Astrocyte of the cerebellum (primary cell): Measurements from ENCODE around the gene POC1B.

Source experiments
- DNase-seq: peaks from one replicate; pipeline ENCODE4 v3.0.0-alpha.2; 2011; ENCODE audit warnings: low read depth
- H3K4me3 ChIP-seq: 2 replicates; pipeline ENCODE4 v1.5.1; 2011; ENCODE audit warnings: mild to moderate bottlenecking, low read depth, low read length, moderate library complexity
- CTCF ChIP-seq: IDR thresholded peaks from 2 replicates; pipeline ENCODE4 v1.5.1; 2012; ENCODE audit warnings: low read length, low read depth, moderate library complexity, mild to moderate bottlenecking; ENCODE audit errors: missing control alignments
- in situ Hi-C: cut with HindIII; loops from 2 replicates; pipeline ENCODE4 v1.10.0; 2017; ENCODE audit warnings: low sequenced_read_pairs

Gene POC1B

GRCh38 chr12:89516633-89517032, 9.2 kb downstream of the POC1B start:
- H3K4me3 ChIP-seq = no peak overlapping the region
- in situ Hi-C loops = no loop called here
- DNase-seq = no peak
- TF ChIP-seq CTCF = no peak

GRCh38 chr12:89514751-89515150, 11.1 kb downstream of the POC1B start:
- no peak for TF ChIP-seq CTCF
- DNase-seq = no peak
- in situ Hi-C loops = no loop called here
- no peak overlapping the region for H3K4me3 ChIP-seq

GRCh38 chr12:89513544-89513943, 12.3 kb downstream of the POC1B start:
- H3K4me3 ChIP-seq = no peak overlapping the region
- in situ Hi-C loops = no loop called here
- TF ChIP-seq CTCF = no peak
- no peak for DNase-seq

GRCh38 chr12:89507015-89507824, 18.6 kb downstream of the POC1B start:
- in situ Hi-C loops = no loop called here
- no peak for TF ChIP-seq CTCF
- no peak for DNase-seq
- H3K4me3 ChIP-seq = no peak overlapping the region

GRCh38 chr12:89506050-89506449, 19.8 kb downstream of the POC1B start:
- in situ Hi-C loops = no loop called here
- DNase-seq = no peak
- H3K4me3 ChIP-seq = no peak overlapping the region
- TF ChIP-seq CTCF = no peak

- H3K4me3 ChIP-seq = no peak overlapping the region
- TF ChIP-seq CTCF = no peak
- in situ Hi-C loops = no loop called here
- DNase-seq = no peak
Observed at GRCh38 chr12:89504560-89505346, 21.1 kb downstream of the POC1B start.
